HFFc6 (cell line): ENCODE measurements around the gene MPHOSPH6. TPM values are rescaled to one million over a fixed set of nuclear protein-coding genes. Genes with fewer than 3 reads are reported as not detected.
"Not testable (repeated sequence)": the region's sequence is repeated elsewhere in the genome, so short reads cannot be mapped to it uniquely, and the experiment has no call there.

Experiments
- DNase-seq: peaks from one replicate; pipeline ENCODE4 v3.0.0-alpha.2; 2018
- H3K27ac Mint-ChIP-seq: 2 replicates; pipeline ENCODE4 v1.8.0; 2020; ENCODE audit warnings: mild to moderate bottlenecking, mixed read lengths
- H3K27me3 Mint-ChIP-seq: 2 replicates; pipeline ENCODE4 v1.8.0; 2021; ENCODE audit warnings: mild to moderate bottlenecking, moderate library complexity, mixed read lengths; ENCODE audit not compliant: insufficient read depth
- H3K36me3 Mint-ChIP-seq: 2 replicates; pipeline ENCODE4 v1.8.0; 2021; ENCODE audit warnings: low read depth, mixed read lengths
- H3K4me1 Mint-ChIP-seq: 2 replicates; pipeline ENCODE4 v1.8.0; 2020; ENCODE audit warnings: low read depth, mixed read lengths
- H3K4me3 Mint-ChIP-seq: 2 replicates; pipeline ENCODE4 v1.8.0; 2020; ENCODE audit warnings: mild to moderate bottlenecking, moderate library complexity, mixed read lengths
- H3K9me3 Mint-ChIP-seq: 2 replicates; pipeline ENCODE4 v1.8.0; 2020; ENCODE audit warnings: mild to moderate bottlenecking, mixed read lengths
- total RNA-seq, 6 experiments: library from RNA; stranded (reverse); fragmentation: NEBNext Ultra II Directional; extraction: Animal tissue kit (Norgen Biotek cat#: 25700); gene quantifications; 2 replicates in 1 of 6; 3 replicates in 5 of 6; pipeline ENCODE4 v1.2.3, GENCODE V29; 2021
- TF ChIP-seq, protein P1 (sequence below): fragments of 200-600 bp; sonication (generic); IDR thresholded peaks from 2 replicates; pipeline ENCODE4 v1.5.0; 2021; ENCODE audit warnings: antibody characterized with exemption, mild to moderate bottlenecking

The MPHOSPH6 gene
- total RNA-seq, 6 experiments from 2014 or later = 22.8 to 32.1 (median 24.7) TPM

DNA sequence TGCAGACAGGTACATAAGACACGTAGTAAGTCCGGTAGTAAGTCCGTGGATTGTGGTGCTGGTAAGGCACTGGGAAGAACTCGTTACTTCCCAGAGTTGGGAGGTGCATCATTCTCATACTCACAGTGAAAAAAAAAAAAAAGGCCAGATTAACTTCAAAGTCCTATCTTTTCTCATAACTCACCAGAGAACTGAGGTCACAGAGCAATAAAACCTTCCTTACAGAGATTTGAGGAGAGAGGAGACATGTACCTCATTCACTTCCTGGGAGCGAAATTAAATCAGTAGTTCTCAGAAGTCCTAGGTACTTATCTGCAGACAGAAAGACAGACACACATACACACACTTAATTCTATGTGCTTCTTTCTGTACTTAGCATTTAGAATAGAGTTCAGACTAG, 22.5 kb downstream of the MPHOSPH6 start:
- H3K9me3 Mint-ChIP-seq = no peaks in the 10 kb centered on the region
- TF ChIP-seq, protein P1, sequence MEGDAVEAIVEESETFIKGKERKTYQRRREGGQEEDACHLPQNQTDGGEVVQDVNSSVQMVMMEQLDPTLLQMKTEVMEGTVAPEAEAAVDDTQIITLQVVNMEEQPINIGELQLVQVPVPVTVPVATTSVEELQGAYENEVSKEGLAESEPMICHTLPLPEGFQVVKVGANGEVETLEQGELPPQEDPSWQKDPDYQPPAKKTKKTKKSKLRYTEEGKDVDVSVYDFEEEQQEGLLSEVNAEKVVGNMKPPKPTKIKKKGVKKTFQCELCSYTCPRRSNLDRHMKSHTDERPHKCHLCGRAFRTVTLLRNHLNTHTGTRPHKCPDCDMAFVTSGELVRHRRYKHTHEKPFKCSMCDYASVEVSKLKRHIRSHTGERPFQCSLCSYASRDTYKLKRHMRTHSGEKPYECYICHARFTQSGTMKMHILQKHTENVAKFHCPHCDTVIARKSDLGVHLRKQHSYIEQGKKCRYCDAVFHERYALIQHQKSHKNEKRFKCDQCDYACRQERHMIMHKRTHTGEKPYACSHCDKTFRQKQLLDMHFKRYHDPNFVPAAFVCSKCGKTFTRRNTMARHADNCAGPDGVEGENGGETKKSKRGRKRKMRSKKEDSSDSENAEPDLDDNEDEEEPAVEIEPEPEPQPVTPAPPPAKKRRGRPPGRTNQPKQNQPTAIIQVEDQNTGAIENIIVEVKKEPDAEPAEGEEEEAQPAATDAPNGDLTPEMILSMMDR = no peak
- peaks cover 29% of the 10 kb centered on the region for H3K36me3 Mint-ChIP-seq
- no peak for DNase-seq
- H3K4me3 Mint-ChIP-seq = no peak overlapping the region
- peaks cover 5% of the 10 kb centered on the region for H3K4me1 Mint-ChIP-seq
- H3K27me3 Mint-ChIP-seq = no peaks in the 10 kb centered on the region
- H3K27ac Mint-ChIP-seq = no peak overlapping the region

DNA sequence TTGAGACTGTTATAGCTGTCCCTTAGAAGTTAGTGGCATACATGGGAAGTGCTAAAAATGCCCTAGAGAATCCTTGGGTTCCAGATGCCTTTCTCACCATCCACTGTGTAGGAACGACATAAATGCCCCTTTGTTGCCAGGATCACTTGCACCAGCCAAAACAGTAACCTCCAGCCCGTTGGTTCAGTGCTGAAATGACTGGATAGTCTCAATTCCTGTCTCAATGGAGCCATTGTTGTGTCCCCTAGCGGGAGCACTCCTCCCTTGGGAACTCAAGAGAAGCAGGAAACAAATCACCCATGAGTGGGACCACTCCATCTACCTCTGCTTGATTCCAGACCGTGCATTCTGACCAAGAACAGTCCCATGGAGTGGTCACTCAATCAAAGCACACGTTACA, 23.1 kb downstream of the MPHOSPH6 start:
- no peak overlapping the region for H3K4me3 Mint-ChIP-seq
- no peaks in the 10 kb centered on the region for H3K9me3 Mint-ChIP-seq
- H3K4me1 Mint-ChIP-seq = no peaks in the 10 kb centered on the region
- peaks cover 29% of the 10 kb centered on the region for H3K36me3 Mint-ChIP-seq
- TF ChIP-seq, protein P1 = no peak
- H3K27ac Mint-ChIP-seq = no peak overlapping the region
- no peaks in the 10 kb centered on the region for H3K27me3 Mint-ChIP-seq
- DNase-seq = no peak

DNA sequence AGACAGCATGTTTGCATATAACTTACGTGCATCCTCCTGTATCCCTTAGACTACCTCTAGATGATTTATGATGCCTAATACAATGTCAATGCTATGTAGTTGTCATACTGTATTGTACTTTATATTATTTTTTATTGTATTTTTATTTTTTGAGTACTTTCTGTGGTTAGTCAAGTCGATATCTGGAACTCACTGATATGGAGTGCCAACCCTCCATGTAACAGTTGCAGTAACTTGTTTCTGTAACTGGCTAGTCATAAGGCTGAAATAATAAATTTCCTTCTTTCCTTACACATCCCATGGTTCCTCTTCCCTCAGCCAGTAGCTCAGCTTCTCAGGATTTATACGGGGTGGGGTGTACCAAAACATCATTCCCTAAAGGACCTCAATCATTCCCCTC, 23.5 kb downstream of the MPHOSPH6 start:
- Mint-ChIP-seq H3K9me3 (no peaks in the 10 kb centered on the region), H3K4me1 (no peaks in the 10 kb centered on the region), H3K27ac (no peak overlapping the region), H3K27me3 (no peaks in the 10 kb centered on the region), H3K36me3 (peaks cover 29% of the 10 kb centered on the region), H3K4me3 (no peak overlapping the region)
- no peak for DNase-seq
- TF ChIP-seq, protein P1 = no peak

DNA sequence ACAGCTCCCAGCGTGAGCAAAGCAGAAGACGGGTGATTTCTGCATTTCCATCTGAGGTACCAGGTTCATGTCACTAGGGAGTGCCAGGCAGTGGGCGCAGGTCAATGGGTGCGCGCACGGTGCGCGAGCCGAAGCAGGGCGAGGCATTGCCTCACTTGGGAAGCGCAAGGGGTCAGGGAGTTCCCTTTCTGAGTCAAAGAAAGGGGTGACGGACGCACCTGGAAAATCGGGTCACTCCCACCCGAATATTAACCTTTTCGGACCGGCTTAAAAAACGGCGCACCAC, 30.8 kb downstream of the MPHOSPH6 start:
- H3K9me3 Mint-ChIP-seq, H3K4me1 Mint-ChIP-seq, H3K4me3 Mint-ChIP-seq, H3K27me3 Mint-ChIP-seq, DNase-seq, H3K27ac Mint-ChIP-seq: not testable (repeated sequence)
- peaks cover 22% of the 10 kb centered on the region for H3K36me3 Mint-ChIP-seq

DNA sequence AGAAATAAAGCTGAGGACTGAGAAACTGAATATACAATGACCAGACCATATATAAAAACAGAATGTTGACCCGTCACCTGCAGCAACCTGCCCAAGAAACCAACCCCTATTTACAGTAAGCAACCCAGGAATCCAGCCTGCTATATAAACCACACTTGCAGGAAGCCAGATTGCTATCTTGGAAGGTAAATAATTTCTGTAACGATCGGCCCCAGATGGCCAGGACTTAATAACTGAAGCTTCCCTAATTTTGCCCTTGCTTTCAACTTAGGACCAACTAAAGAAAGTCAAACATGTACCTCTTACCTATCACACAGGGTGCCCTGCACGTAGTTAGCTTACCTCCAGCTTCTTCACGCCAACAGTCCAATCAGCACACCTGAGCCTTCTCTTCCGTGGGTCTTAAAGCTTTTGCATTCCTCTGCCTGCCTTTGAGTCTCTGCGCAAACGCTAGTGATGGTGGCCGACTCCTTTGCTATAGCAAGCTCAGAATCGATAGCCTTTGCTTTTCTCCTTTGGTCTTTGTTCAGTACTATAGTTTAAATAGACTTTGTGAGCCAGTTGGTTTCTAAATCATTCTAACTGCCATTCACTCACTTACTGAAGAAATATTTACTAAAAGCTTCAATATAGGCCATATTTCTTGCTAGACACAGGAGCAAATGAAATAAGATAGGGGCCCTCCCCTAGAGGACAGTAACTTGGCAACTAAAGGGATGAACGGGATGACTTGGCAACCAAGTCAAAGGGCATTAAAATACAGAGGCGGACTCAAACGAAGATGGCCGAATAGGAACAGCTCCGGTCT, 31.3 kb downstream of the MPHOSPH6 start:
- TF ChIP-seq, protein P1 = no peak
- no peak overlapping the region for H3K27ac Mint-ChIP-seq
- no peaks in the 10 kb centered on the region for H3K4me1 Mint-ChIP-seq
- H3K9me3 Mint-ChIP-seq = no peaks in the 10 kb centered on the region
- H3K36me3 Mint-ChIP-seq = peaks cover 22% of the 10 kb centered on the region
- no peak overlapping the region for H3K4me3 Mint-ChIP-seq
- H3K27me3 Mint-ChIP-seq = no peaks in the 10 kb centered on the region
- DNase-seq = no peak

DNA sequence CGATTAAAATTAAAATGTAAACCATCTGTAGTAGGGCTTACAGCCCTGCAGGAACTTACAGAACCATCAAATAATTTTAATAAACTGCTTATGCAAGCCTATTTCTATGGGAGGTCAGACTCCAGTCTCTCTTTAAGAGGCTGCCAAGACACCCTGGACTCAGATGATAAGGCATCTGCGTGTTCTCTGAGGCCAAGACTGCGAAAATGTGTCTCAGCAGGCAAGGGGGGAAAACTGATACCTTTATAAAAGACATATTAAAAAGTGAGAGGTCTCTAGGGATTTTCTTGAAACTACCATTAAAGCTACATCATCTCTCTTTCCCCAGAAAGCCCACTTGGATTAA, 32.2 kb downstream of the MPHOSPH6 start:
- H3K9me3 Mint-ChIP-seq = no peaks in the 10 kb centered on the region
- no peak overlapping the region for H3K4me3 Mint-ChIP-seq
- H3K27ac Mint-ChIP-seq = no peak overlapping the region
- TF ChIP-seq, protein P1 = no peak
- H3K36me3 Mint-ChIP-seq = peaks cover 22% of the 10 kb centered on the region
- H3K27me3 Mint-ChIP-seq = no peaks in the 10 kb centered on the region
- no peaks in the 10 kb centered on the region for H3K4me1 Mint-ChIP-seq
- no peak for DNase-seq
